Colonic mucosa (tissue), 4 donors: ENCODE data around the gene MMS22L. TPM values are rescaled to one million over a fixed set of nuclear protein-coding genes. Genes with fewer than 3 reads are reported as not detected.

Experiments used
- DNase-seq: peaks from one replicate; pipeline ENCODE4 v3.0.0-alpha.2; 2020
- H3K27ac ChIP-seq: fragments of 200-600 bp; one replicate; pipeline ENCODE4 v1.8.0; 2021
- H3K27me3 ChIP-seq: fragments of 200-600 bp; one replicate; pipeline ENCODE4 v1.8.0; 2021
- H3K36me3 ChIP-seq: fragments of 200-600 bp; one replicate; pipeline ENCODE4 v1.8.0; 2021
- H3K4me1 ChIP-seq: fragments of 200-600 bp; one replicate; pipeline ENCODE4 v1.8.0; 2021; ENCODE audit warnings: mild to moderate bottlenecking
- H3K4me3 ChIP-seq: fragments of 200-600 bp; one replicate; pipeline ENCODE4 v1.8.0; 2021
- H3K9ac ChIP-seq, 2 donors: one replicate each; pipeline ENCODE4 v1.7.0; 2013; ENCODE audit warnings: control low read depth in 2 of 2, low read depth in 2 of 2, low read length in 2 of 2
- H3K9me3 ChIP-seq: fragments of 200-600 bp; one replicate; pipeline ENCODE4 v1.8.0; 2021
- intact Hi-C: fragments of 100-400 bp; cut with DNase I; formaldehyde crosslinking; loops from one replicate; pipeline ENCODE4 v1.14.1; 2022
- total RNA-seq, 2 donors: library from RNA; stranded (reverse); fragmentation: NEBNext Ultra II Directional in 1 of 2; extraction: Animal tissue kit (Norgen Biotek cat#: 25700) in 1 of 2; gene quantifications; one replicate each; pipeline ENCODE4 v1.2.1, GENCODE V29; 2021
- TF ChIP-seq, protein P1 (sequence below): fragments of 200-600 bp; IDR thresholded peaks from one replicate; pipeline ENCODE4 v1.8.0; 2022; ENCODE audit warnings: antibody characterized with exemption, mild to moderate bottlenecking
- donor health status: healthy.
- donor health status: DM: no; HTN: no; CAD: no.
- donor health status: DM: no; HTN: no; CAD: no.

Gene MMS22L
- total RNA-seq, 2 donors from 2014 or later, result 9.1 to 21.4 TPM

DNA sequence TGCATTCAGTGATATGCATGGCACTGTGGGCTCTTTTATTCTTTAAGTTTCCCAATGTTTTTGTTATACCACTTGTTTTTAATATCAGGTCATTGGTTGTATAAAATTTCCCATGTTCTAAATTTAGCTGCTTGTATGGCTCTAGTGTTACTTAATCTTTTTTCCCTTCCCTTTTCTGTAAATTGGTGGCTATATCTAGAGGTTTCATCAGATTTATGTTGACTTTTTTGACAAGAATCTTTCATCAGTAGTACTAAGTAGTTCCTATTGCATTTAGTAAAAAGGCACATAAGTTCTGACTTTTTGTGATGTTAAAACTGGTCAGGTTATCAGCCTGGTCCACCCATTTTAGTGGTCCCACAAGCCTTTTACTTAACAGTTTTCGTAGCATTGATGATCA is 51.1 kb downstream of the MMS22L start:
- no peak overlapping the region for H3K27ac ChIP-seq
- no peak overlapping the region for H3K9ac ChIP-seq
- H3K4me1 ChIP-seq, result no peaks in the 10 kb centered on the region
- TF ChIP-seq, protein P1, sequence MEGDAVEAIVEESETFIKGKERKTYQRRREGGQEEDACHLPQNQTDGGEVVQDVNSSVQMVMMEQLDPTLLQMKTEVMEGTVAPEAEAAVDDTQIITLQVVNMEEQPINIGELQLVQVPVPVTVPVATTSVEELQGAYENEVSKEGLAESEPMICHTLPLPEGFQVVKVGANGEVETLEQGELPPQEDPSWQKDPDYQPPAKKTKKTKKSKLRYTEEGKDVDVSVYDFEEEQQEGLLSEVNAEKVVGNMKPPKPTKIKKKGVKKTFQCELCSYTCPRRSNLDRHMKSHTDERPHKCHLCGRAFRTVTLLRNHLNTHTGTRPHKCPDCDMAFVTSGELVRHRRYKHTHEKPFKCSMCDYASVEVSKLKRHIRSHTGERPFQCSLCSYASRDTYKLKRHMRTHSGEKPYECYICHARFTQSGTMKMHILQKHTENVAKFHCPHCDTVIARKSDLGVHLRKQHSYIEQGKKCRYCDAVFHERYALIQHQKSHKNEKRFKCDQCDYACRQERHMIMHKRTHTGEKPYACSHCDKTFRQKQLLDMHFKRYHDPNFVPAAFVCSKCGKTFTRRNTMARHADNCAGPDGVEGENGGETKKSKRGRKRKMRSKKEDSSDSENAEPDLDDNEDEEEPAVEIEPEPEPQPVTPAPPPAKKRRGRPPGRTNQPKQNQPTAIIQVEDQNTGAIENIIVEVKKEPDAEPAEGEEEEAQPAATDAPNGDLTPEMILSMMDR, result no peak
- H3K9me3 ChIP-seq, result no peaks in the 10 kb centered on the region
- H3K36me3 ChIP-seq, result no peaks in the 10 kb centered on the region
- DNase-seq, result no peak
- intact Hi-C loops, result no loop called here
- H3K4me3 ChIP-seq, result no peak overlapping the region
- H3K27me3 ChIP-seq, result no peaks in the 10 kb centered on the region

DNA sequence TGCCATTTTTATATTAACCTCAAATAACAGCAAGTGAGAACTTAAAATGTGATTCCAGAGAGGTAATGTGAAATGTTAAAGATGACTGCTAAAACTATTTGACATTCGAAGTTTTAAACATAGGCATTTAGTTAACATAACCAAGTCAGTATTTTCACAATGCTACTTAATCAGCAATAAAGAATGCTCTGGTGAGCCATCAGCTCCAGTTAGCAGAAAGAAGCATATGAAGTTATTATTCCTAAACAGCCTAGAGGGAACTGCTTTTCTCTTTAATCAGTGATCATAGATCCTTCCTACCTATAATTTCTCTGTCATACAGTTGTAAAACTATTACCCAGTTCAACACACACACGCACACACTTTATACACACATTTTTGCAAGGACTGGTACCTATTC is 60.1 kb downstream of the MMS22L start:
- DNase-seq, result no peak
- Histone ChIP-seq H3K27me3 (no peaks in the 10 kb centered on the region), H3K36me3 (no peaks in the 10 kb centered on the region), H3K4me3 (no peak overlapping the region), H3K4me1 (no peaks in the 10 kb centered on the region), H3K9me3 (no peaks in the 10 kb centered on the region), H3K9ac (no peak overlapping the region), H3K27ac (no peak overlapping the region)
- TF ChIP-seq, protein P1, result no peak
- intact Hi-C loops, result no loop called here

DNA sequence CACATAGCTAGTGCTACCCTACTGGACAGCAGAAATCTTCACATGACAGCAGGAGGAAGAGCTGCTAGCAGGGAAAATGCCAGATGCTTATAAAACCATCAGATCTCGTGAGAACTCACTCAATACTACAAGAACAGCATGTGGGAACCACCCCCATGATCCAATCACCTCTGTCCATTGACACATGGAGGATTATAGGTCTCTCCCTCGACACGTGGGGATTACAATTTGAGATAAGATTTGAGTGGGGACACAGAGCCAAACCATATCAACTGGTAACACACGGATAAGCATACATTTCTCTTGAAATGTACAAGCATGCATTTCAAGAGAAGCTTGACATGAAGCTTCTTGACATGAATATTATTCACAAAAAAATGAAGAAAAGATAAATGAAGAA is 64.1 kb downstream of the MMS22L start:
- no peaks in the 10 kb centered on the region for H3K4me1 ChIP-seq
- no peak overlapping the region for H3K4me3 ChIP-seq
- H3K27ac ChIP-seq, result no peak overlapping the region
- TF ChIP-seq, protein P1, result no peak
- intact Hi-C loops, result no loop called here
- no peak for DNase-seq
- H3K9me3 ChIP-seq, result no peaks in the 10 kb centered on the region
- no peak overlapping the region for H3K9ac ChIP-seq
- no peaks in the 10 kb centered on the region for H3K27me3 ChIP-seq
- H3K36me3 ChIP-seq, result no peaks in the 10 kb centered on the region

DNA sequence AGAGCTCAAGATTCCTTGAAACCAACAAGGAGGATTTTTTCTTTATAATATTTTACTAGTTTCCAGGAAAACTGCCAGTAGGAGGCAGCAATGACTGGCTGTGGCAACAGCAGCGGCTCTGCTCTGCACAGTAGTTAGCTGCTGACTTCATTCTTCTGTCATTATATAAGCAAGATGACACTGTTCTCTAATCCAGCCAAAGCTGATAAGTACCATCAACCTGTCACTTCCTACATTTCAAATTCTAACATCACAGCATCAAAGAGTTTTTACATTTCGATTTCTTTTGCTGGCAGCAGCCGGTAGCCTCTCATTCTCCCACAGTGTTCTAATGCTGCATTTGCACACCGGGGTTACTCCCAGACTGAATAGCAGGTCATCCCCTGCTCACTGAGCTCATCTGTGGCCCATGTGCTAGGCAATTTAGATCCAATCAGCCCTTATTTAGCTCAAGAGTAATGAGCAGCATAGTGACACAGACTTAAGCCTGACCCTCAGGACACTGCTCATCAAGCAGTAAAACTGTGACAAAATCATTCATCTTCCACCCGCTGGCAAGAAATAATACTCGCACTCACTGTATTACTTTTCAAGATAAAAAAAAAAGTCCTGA is 67.8 kb downstream of the MMS22L start:
- Histone ChIP-seq H3K4me1 (no peaks in the 10 kb centered on the region), H3K27ac (no peak overlapping the region), H3K27me3 (no peaks in the 10 kb centered on the region), H3K36me3 (no peaks in the 10 kb centered on the region), H3K4me3 (no peak overlapping the region), H3K9me3 (no peaks in the 10 kb centered on the region), H3K9ac (no peak overlapping the region)
- intact Hi-C loops, result no loop called here
- TF ChIP-seq, protein P1, result peak; percentile 21
- peak; percentile 21 for DNase-seq

- Histone ChIP-seq H3K36me3 (no peaks in the 10 kb centered on the region), H3K9me3 (no peaks in the 10 kb centered on the region), H3K27ac (no peak overlapping the region), H3K4me3 (no peak overlapping the region), H3K9ac (no peak overlapping the region), H3K27me3 (no peaks in the 10 kb centered on the region), H3K4me1 (no peaks in the 10 kb centered on the region)
- TF ChIP-seq, protein P1, result no peak
- intact Hi-C loops, result no loop called here
- DNase-seq, result no peak
Measured at GRCh38 chr6:97214671-97215070, 68.3 kb downstream of the MMS22L start.
